T-helper 22 cell (primary cell): Measurements from ENCODE around the gene PPP2R5D.

Experiments used
- DNase-seq: peaks from one replicate; pipeline ENCODE4 v3.0.0-alpha.2; 2020; ENCODE audit warnings: low read depth

Gene PPP2R5D

DNA sequence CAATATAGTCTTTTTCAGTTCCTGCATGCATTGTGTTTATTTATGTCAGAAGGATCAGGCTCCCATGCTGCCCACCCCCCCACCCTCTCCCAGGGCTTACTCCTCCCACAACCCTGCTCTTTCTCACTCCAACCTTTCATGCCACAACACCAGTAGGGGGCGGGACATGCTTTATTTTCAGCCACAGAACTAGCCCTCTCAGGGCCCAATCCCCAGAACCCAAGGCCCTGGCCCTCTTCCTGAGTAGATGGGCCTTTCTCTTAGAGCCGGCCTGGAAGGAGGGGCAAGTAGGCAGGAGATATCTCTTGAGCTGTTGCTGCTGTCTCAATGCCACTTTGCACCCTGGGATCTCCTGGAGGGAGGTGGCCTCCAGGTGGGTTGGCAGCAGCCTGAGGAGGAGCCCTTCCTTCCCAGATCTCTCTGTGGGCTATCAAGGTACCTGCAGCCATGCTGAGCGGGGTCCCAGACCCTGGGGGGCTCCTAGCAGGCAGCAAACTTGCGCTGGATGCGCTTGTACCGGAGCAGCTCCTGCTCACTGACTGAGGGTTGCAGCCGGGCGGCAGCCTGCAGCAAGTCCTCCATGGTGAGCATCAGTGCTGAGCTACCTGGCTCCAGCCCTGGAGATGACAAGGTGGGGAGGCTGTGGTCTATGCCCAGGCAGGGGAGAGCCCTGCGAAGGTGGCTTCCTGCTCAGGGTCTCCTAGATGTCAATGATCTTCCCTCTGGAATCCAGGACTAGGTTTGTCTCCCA is 20.3 kb upstream of the PPP2R5D start:
- DNase-seq = no peak

DNA sequence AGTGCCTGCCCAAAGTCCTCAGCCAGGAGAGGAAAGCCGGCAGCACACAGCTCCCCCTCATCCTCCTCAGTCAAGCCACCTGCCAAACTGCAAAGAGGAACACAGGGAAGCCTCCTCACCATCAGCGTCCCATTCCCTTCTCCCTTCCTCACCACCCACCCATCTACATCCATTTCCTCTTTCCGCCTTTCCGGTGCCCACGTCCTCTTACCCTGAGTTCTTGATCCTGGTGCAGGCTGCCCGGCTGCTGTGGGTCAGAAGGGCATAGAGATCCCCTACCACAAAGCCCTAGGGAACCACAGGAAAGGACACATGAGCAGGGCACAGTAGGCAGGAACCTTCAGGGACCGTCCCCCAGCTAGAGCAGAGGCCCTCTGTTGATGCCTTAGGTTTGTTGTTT is 17.8 kb upstream of the PPP2R5D start:
- no peak for DNase-seq

DNA sequence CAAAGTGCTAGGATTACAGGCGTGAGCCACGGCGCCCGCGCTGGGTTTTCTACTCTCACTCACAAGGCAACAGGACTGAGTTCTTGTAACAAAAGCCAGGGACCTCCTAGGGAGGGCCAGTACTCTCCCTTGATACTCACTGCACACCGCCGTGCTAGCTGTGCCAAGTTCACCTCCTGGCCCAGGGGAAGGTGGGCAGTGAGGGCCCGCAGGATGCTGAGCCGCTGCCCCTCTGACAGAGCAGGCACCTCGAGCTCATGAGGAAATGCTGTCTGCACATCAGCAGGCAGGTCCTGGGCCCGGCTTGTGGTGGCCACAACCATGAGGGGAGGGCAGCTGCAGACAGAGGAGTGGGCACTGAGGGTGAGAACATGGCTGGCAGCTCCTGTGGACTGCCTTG is 17.1 kb upstream of the PPP2R5D start:
- DNase-seq = no peak

DNA sequence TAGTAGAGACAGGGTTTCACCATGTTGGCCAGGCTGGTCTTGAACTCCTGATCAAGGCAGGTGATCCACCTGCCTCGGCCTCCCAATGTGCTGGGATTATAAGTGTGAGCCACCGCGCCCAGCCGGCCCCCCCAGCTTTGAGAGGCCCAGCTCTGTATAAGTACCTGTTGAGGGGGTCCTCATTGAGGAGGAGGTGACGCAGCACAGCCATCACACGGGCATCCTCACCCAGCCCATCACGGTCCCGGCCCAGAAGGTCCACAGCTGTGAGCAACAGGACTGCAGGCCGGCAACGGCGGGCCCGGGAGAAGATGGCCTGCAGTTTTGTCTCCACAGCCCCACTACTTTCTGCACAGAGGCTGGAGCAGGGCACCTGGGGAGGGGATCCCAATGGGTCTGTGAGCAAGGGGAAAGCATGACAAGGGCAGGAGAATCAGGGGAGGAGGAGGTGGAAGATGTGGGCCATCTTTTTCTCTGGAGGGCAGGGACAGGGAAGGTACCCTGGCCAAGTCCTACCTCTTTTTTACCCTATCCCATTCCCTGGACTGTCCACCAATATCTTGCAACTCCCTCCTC is 16.2 kb upstream of the PPP2R5D start:
- no peak for DNase-seq

DNA sequence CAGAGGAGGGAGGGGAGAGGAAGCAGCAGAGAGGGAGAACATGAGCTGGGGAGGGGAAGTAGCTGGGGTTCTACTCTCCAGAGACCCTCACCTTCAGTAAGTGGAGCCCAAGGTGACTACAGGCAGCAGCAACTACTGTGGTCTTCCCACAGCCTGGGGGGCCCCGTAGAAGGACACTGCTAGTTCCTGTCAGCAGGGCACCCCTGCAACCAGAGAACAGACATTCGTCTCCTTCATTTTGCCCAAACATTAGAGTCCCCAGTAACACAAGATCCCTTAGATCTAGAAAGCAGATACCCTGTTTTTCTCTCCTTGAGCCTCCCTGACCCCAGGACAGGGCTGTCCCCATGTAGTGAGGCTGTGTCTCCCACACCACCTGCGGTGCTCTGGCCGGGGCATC is 15.6 kb upstream of the PPP2R5D start:
- no peak for DNase-seq

DNA sequence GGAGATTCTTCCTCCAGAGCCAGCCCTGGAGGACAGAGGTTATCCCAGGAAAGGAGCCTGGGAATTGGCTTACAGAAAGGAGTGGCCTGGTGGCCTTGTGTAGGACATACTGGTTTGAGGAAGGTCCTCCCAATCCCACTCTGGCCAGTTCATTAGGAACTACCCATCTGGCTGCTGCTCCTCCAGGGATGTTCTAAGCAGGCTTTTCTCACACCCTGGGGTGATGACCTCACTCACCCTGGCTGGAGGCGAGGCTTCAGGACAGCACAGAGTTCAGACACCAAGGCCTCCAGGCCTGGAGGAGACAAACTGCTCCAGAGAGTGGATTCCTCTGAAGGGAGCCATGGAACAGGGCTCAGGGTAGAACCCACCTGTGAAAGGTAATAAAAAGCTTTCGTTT is 14.9 kb upstream of the PPP2R5D start:
- no peak for DNase-seq

DNA sequence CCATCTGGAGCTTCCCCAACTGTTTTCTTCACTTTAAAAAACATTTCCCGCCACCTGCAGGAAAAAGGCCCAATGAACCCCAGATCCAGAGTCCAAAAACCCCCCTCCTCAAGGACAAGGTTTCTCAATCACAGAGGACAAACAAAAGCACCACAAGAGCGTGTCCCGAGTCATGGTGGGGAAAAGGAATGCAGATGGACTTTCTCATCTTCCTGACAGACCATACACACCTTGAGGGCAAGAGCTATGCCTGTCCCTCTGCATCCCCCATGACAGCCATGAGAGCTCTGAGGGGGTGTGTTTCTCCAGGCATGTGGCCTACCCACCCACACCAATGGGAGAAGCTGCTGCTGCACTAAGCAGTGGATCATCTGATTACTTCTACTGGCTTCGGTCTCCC is 14.4 kb upstream of the PPP2R5D start:
- DNase-seq = no peak

DNA sequence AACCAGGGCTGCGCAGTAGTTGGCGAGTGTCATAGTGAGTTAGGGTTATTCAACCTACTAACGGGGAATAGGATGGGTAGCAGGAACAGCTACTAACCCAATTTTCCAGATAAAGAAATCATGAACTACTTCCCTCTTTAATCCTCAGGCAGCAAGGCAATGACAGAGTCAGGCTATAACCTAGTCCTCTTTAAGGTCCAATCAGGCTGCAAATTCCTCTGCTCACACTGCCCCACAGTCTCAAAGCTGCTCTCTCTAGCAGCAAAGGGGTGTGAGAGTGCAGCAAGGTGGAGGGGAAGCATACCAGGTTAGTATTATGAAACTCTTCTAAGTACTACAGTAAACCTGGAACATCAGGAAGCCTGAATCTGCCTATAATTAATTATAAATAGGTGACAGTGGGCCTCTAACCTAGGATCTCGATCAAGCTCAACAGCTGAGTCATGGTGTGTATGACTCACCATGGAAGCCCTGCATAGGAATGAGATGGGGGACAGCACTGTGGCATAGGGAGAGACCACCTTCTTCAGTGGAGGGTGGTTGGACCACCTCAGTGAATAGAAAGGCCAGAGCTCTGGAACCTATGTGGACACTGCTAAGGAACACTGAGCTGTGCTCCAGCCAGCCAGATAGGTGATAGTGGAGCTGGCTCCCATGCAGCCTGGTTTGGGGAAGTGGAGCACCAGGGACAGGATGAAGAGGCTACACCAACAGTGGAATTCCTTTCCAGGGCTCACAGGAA is 13.3 kb upstream of the PPP2R5D start:
- DNase-seq = no peak

DNA sequence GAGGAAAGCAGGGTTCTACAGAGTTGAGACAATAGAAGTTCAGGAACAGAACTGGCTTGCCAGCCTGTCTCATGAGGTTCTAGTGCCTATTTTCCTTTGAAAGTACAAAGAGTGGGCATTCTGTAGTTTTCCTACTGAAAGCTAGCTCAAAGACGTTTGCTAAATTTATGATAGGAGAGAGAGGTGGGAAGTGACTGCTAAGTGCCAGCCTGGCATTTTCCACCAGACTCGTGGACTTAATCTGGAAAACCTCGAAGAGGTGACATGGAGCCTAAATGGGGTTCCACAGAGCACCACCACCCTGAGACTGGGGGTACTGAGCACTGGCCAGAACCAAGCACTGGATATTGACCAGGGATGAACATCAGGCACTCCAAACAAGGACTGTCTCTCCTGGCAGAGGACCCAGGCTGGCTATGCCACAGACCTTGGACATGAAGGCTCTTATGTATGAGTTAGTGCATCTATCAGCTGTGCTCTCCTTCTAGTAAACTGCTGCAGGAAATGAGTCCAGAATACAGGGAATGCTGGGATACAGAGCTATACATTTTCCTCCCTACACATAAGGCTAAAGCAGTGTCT is 12.5 kb upstream of the PPP2R5D start:
- DNase-seq = no peak

DNA sequence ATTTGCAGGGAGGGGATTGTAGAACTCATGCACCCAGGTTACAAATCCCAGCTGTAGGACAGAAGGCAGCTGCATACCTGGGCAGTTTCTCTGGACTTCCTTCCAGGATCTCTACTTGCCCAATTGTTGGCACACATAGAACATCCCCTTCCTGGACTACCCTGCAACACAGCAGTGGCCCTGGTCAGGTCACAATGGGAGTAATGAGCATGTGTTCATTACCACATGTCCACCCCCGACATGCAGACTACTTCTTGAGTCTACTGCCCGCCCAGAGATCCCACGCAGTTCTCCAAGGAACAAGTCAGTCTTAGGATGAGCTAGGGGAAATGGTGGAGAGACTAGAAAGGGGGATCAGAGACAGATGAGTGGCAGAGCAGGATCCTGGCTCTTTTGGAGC is 10.4 kb upstream of the PPP2R5D start:
- DNase-seq = no peak

DNA sequence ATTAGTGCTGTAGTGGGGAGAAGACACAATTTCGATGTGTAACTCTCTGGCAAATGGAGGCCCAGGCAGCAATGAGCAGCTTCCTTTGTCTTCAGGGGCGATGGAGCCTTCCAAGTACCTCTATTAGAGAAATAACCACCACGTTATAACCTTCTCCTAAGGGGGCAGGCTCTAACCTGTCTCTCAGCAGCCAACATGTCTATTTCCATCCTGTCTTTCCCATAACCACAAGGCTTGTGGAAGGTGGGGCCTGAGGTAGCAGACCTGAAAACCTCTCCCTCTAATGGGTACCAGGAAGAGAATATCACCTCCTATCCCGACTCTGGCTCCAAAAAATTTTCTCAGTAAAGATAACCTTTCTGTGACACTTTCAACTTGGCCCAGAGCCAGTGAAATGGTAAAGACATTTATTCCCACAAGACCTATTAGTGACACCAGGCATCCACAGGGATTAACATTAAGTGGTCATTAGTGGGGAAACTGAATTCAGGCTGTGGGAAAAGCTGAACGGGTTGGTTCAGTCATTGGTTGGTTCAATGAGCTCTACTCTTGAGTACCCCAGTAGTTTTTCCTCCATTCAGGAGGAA is 9.4 kb upstream of the PPP2R5D start:
- no peak for DNase-seq

DNA sequence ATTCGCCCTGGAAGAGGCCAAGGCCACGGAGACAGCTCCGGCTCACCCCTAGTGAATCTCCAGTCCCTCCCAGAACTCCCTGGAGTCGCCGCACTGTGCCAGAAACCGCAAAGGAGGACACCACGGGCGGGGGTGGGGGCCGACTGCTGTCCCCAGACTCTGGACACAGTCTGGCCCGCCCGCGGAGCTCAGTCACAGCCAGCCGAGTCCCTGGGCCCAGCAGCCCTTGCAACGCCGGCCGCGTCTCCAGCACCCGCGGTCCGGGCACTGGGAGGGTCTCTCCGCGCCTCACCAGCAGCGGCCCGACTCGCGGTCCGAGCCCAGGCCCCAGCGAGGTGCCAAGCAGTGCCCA is 5.9 kb upstream of the PPP2R5D start:
- no peak for DNase-seq

DNA sequence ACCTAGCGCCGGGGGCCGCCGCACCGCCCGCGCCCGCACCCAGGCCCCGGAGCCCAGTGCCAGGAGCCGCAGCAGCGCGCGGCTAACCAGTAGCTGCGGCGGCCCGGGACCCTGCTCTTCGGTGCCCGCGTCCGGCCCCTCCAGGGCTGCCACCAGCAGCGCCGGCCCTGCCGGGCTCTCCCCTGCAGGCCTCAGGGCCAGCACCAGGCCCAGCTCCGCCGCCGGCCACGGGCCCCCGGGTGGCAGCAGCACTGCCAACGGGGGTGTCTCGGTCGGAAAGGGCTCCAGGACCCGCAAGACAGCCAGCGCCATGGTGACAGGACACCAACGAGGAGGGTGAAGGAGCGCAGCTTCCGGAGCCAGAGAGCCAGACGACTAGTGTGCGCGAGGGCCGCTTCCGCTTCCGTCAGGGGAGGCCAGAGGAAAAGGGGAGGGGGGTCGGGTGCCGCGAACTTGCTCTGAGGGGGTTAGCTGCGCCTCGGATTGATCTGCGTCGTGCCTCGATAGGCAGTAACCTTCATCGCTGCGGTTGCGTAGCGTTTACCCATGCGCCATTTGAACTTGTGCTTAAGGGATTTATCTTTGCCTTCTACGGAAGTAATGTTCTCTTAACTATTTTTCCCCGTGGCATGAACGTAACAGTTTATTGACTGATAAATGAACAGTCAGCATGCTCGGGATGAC is 5.4 kb upstream of the PPP2R5D start, which contains the start of gene PEX6:
Gene PEX6 (minus strand): TSS at position 343 of the 684 bp plus-strand sequence. CDS start 31 bp downstream, at position 312.
- peak; percentile 95 for DNase-seq

DNA sequence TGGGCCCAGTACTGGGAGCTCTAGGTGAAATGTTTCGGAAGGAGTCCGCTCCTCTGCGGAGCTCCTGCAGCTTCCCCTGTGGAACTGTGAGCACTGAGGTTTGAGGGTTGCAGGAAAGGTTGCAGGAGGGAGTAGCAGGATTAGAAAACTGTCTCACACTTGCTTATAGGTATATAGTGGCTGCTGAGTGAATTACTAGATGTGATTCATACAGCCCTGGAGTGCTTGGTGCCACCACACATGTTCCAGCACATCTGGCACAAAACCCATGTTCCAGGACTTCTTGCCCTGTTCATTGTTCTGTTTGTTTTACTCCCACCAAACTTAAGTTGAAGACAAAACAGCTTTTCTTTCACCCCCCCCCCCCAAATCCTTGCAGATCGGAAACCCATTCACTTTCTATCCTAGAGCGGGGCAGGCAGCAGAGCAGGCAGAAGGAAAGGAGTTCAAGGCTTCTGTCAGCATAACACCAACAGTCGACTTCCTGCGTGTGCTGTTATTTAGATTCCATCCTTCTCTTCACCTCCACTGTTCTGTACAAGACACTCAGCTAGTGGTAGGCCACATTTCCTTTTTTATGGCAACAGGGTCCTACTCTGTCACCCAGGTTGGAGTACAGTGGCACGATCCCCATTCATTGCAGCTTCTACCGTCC is 4.7 kb upstream of the PPP2R5D start:
- DNase-seq = no peak

DNA sequence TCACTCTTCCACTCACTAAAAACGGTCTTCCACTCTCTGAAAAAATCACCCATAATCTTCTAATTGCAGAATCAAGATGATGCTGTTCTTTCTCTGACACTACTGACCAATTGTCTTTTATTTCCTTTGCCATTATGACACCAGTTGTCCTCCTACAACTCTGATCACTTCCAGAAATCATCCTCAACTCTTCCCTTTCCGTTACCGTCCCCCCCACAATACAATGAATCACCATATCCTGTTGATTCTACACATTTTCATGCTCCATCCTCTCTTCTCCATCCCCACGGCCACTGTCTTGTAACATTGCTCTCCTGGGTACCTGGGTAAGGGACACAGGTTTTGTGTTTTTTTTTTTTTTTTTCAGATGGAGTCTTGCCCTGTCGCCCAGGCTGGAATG is 2.5 kb upstream of the PPP2R5D start:
- DNase-seq = no peak

DNA sequence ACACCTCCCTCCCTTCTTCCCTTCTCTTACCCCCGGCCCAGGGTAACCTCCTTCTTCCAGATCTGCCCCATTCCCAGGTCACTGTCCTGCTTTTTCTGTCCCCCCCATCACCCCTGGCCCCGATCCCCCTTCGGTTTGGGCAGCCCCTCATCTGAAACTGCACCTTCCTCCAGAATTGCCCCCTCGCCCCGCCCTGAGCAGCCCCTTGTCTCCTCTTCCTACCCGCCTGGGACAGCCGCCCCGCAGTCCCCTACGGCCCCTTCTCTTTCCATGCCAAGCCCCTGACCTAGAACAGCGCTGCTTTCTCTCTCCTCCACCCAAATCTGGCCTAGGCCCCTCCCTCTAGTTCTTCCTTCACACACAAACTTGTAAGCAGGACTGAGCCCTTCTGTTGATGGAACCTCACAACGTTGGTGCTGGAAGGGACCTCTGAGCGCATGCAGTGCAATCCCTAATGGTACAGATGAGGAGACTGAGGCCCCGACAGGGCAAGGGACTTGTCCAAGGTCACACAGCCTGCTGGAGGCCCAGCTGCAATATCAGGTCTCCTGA is 630 bp downstream of the PPP2R5D start:
- DNase-seq = no peak

DNA sequence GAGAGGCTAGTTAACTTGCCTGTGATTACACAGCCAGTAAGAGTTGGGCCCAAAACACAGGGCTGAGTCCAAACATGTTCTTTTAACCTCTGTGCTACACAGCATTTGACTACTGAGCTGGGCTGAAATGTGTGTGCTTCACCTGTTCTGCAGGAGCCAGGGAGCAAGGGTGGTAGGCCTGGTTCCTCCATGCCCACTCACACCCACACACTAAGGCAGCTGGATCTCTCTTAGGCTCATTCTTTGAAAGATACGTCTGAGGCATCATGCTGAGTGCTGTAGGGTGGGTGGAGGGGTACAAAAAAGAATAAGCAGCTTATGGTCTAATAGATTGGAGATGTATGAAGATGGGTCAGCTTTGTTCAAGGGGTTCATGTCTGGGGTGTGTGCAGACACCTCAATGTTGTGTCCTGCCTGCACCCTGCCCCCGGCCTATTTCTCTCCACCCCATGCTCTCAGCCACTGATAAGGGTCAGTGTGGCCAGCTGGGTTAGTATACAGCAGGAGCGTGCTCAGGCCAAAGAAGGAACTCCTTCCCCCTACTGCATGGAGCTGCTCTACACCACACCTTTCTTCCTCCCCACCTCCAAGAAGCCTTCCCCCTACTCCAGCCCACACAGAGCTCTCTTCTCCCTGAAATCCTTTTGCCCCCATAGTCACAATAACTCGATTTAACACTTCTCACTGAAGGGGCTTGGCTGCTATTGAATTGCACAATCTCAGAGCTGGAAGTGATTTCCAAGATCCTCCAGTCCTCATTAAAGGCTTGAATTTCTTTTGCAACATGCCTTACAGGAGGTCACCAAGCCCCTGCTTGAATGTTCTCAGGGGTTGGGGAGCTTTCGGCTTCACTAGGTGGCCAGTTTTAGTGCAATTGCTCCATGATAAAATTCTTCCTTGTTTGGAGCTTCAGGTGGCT is 3.4 kb downstream of the PPP2R5D start:
- no peak for DNase-seq

DNA sequence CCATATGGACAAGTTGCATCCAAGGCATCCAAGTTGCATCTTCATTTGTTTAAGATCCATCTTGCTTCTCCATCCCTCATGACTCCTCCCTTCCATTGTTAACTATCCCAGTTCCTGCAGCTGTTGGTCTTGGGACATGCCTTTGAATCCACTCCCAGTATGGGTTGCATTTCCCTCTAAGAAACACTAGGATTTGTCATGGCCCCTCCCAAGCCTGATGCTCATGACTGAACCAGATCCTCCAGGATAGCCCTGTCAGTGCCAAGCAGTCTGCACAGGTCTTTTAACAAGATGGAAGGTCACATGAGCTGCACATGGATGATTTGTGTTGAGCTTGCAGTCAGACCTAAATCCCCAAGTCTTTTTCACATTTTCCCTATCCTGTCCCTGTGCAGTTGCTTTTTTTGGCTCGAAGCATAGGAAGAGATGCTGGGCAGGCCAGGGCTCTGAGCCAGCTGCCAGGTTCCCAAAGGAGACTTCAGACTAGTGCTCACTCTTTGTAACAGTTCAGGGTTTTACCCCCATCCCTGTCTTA is 4.2 kb downstream of the PPP2R5D start:
- no peak for DNase-seq

DNA sequence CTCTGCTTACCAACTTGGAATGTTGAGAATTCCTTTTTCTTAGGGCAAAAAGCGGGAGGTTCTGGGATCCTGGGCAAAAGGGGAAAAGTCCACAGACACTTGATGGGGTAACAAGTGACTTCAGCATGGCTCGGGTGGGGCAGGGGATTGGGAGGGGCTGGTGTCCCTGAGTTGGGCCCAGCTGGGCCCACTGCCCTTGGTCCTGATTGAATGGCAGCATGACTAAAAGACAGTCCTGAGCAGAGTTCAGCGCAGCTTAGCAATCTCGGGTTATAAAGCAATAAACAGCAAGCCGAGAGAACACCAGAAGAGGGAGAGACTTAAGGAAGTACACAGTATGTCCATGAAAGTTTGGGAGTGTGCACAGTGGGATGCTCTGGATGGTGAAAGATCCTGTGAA is 5.6 kb downstream of the PPP2R5D start:
- DNase-seq = no peak

DNA sequence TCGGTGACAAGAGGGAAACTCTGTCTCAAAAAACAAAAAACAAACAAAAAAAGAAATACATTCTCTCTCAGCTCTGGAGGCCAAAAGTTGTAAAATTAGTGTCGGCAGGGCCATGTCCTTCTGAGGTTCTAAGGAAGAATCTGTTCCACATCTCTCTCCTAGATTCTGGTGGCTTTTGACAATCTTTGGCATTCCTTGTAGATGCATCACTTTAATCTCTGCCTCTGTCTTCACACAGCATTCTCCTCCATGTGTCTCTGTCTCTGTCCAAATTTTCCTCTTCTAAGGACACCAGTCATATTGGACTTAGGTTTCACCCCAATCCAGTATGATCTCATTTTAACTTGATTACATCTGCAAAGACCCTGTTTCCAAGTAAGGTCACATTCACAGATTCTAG is 9.1 kb downstream of the PPP2R5D start:
- no peak for DNase-seq
